ENCODE results near the gene OR6C65.
"Not testable (repeated sequence)": the region's sequence is repeated elsewhere in the genome, so short reads cannot be mapped to it uniquely, and the experiment has no call there.

The OR6C65 gene

GRCh38 chr12:55416961-55417360 is 16.6 kb downstream of the OR6C65 start:
- CTCF ChIA-PET, result no interaction called here
- POLR2A ChIA-PET, result no interaction called here
- no peak for TF ChIP-seq SUZ12 (IDR thresholded peaks at IDR 0.05)
- TF ChIP-seq HDGF (IDR thresholded peaks at IDR 0.05; ENCODE audit: borderline replicate concordance), result no peak
- no peak for TF ChIP-seq FOXK2 (IDR thresholded peaks at IDR 0.05)
- no peak for TF ChIP-seq TARDBP (IDR thresholded peaks at IDR 0.05)
- no peak for TF ChIP-seq L3MBTL2 (conservative IDR thresholded peaks at IDR 0.05)
- TF ChIP-seq NFRKB (IDR thresholded peaks at IDR 0.05), result no peak
- TF ChIP-seq ELF4 (IDR thresholded peaks at IDR 0.05), result no peak
- no peak for TF ChIP-seq ZNF384 (IDR thresholded peaks at IDR 0.05)
- no peak for TF ChIP-seq SP1 (IDR thresholded peaks at IDR 0.05)
- TF ChIP-seq ARNT (IDR thresholded peaks at IDR 0.05), result no peak
- no peak for TF ChIP-seq LEF1 (IDR thresholded peaks at IDR 0.05; ENCODE audit: borderline replicate concordance)
- no peak for TF ChIP-seq FOXA1 (IDR thresholded peaks at IDR 0.05)
- no peak for TF ChIP-seq CTBP1 (IDR thresholded peaks at IDR 0.05; ENCODE audit: borderline replicate concordance)
- no peak for TF ChIP-seq FOXM1 (IDR thresholded peaks at IDR 0.05; ENCODE audit: borderline replicate concordance)
- TF ChIP-seq BHLHE40 (IDR thresholded peaks at IDR 0.05; ENCODE audit: borderline replicate concordance), result no peak
- TF ChIP-seq PKNOX1 (IDR thresholded peaks at IDR 0.05), result no peak
- DNase-seq (ENCODE audit: extremely low spot score), result no peak

GRCh38 chr12:55420307-55420962 is 20.1 kb downstream of the OR6C65 start:
- no peak for DNase-seq (ENCODE audit: extremely low spot score)
- CTCF ChIA-PET, result no interaction called here
- POLR2A ChIA-PET, result no interaction called here
- TF ChIP-seq HDGF (IDR thresholded peaks at IDR 0.05; ENCODE audit: borderline replicate concordance), result no peak
- no peak for TF ChIP-seq FOXK2 (IDR thresholded peaks at IDR 0.05)
- no peak for TF ChIP-seq FOXA1 (IDR thresholded peaks at IDR 0.05)
- no peak for TF ChIP-seq LEF1 (IDR thresholded peaks at IDR 0.05; ENCODE audit: borderline replicate concordance)
- TF ChIP-seq BHLHE40 (IDR thresholded peaks at IDR 0.05; ENCODE audit: borderline replicate concordance), result no peak
- no peak for TF ChIP-seq SUZ12 (IDR thresholded peaks at IDR 0.05)
- no peak for TF ChIP-seq ZNF384 (IDR thresholded peaks at IDR 0.05)

GRCh38 chr12:55425954-55426353 is 25.6 kb downstream of the OR6C65 start, which contains the start of gene OR6C76:
TSS of gene OR6C76 (plus strand) at chr12:55426254. CDS start at chr12:55426254, 0 bp downstream.
- no peak for DNase-seq (ENCODE audit: extremely low spot score)
- POLR2A ChIA-PET, result no interaction called here
- TF ChIP-seq PKNOX1 (IDR thresholded peaks at IDR 0.05) (no peak), ELF4 (IDR thresholded peaks at IDR 0.05) (no peak), NFRKB (IDR thresholded peaks at IDR 0.05) (no peak), L3MBTL2 (conservative IDR thresholded peaks at IDR 0.05) (no peak), FOXA1 (IDR thresholded peaks at IDR 0.05) (no peak), FOXM1 (IDR thresholded peaks at IDR 0.05; ENCODE audit: borderline replicate concordance) (no peak), BHLHE40 (IDR thresholded peaks at IDR 0.05; ENCODE audit: borderline replicate concordance) (no peak), CTBP1 (IDR thresholded peaks at IDR 0.05; ENCODE audit: borderline replicate concordance) (no peak), ARNT (IDR thresholded peaks at IDR 0.05) (no peak)
- CTCF ChIA-PET, result no interaction called here

- TF ChIP-seq NFRKB (IDR thresholded peaks at IDR 0.05), result no peak
- TF ChIP-seq BHLHE40 (IDR thresholded peaks at IDR 0.05; ENCODE audit: borderline replicate concordance), result no peak
- TF ChIP-seq PKNOX1 (IDR thresholded peaks at IDR 0.05), result no peak
- TF ChIP-seq TARDBP (IDR thresholded peaks at IDR 0.05), result no peak
- no peak for TF ChIP-seq SUZ12 (IDR thresholded peaks at IDR 0.05)
- no peak for TF ChIP-seq FOXK2 (IDR thresholded peaks at IDR 0.05)
- TF ChIP-seq HDGF (IDR thresholded peaks at IDR 0.05; ENCODE audit: borderline replicate concordance), result no peak
- no peak for TF ChIP-seq ELF4 (IDR thresholded peaks at IDR 0.05)
- no peak for TF ChIP-seq L3MBTL2 (conservative IDR thresholded peaks at IDR 0.05)
- TF ChIP-seq SP1 (IDR thresholded peaks at IDR 0.05), result no peak
- no peak for TF ChIP-seq LEF1 (IDR thresholded peaks at IDR 0.05; ENCODE audit: borderline replicate concordance)
- TF ChIP-seq CTBP1 (IDR thresholded peaks at IDR 0.05; ENCODE audit: borderline replicate concordance), result no peak
- no peak for TF ChIP-seq ZNF384 (IDR thresholded peaks at IDR 0.05)
- no peak for TF ChIP-seq FOXM1 (IDR thresholded peaks at IDR 0.05; ENCODE audit: borderline replicate concordance)
- no peak for DNase-seq (ENCODE audit: extremely low spot score)
- POLR2A ChIA-PET, result no interaction called here
- CTCF ChIA-PET, result no interaction called here
Observed at GRCh38 chr12:55428331-55429243, 28.3 kb downstream of the OR6C65 start.

- POLR2A ChIA-PET; DNase-seq (ENCODE audit: extremely low spot score); CTCF ChIA-PET: not testable (repeated sequence)
Observed at GRCh38 chr12:55441233-55441632, 40.9 kb downstream of the OR6C65 start.

- no peak for DNase-seq (ENCODE audit: extremely low spot score)
- TF ChIP-seq FOXA1 (IDR thresholded peaks at IDR 0.05) (no peak), ARNT (IDR thresholded peaks at IDR 0.05) (no peak), TARDBP (IDR thresholded peaks at IDR 0.05) (no peak), SP1 (IDR thresholded peaks at IDR 0.05) (no peak), FOXM1 (IDR thresholded peaks at IDR 0.05; ENCODE audit: borderline replicate concordance) (no peak), CTBP1 (IDR thresholded peaks at IDR 0.05; ENCODE audit: borderline replicate concordance) (no peak), LEF1 (IDR thresholded peaks at IDR 0.05; ENCODE audit: borderline replicate concordance) (no peak), NFRKB (IDR thresholded peaks at IDR 0.05) (no peak), L3MBTL2 (conservative IDR thresholded peaks at IDR 0.05) (no peak), ZNF384 (IDR thresholded peaks at IDR 0.05) (no peak), ELF4 (IDR thresholded peaks at IDR 0.05) (no peak), PKNOX1 (IDR thresholded peaks at IDR 0.05) (no peak), SUZ12 (IDR thresholded peaks at IDR 0.05) (no peak), BHLHE40 (IDR thresholded peaks at IDR 0.05; ENCODE audit: borderline replicate concordance) (no peak)
- ChIA-PET POLR2A (no interaction called here), CTCF (no interaction called here)
Observed at GRCh38 chr12:55443776-55444175, 43.4 kb downstream of the OR6C65 start, which contains the start of gene OR6C2. TSS of gene OR6C2 (plus strand) at chr12:55444076. CDS start at chr12:55452214, 8,138 bp downstream.

Measured in HEK293T (cell line).